ENCODE data around the gene PPIE.
A peak's percentile ranks its signal among the peaks of the same experiment; 100 is the strongest.
"Not testable (repeated sequence)": the region's sequence is repeated elsewhere in the genome, so short reads cannot be mapped to it uniquely, and the experiment has no call there.

Gene PPIE

DNA sequence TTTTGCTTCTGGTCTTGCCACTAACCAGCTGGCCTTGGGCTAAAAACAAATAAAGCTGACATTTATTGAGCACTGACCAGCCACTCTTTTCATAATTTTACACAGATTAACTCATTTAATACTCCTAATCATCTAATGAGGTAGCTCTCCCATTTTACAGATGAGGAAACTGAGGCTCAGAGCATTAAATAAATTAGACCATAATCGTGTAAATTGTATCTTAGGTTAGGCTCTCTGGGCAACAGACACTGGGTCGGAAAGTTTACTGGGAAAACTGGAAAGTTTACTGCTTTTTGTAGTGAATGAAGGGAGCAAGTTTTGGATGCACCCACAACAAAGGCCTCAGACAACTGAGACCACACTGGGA lies 42.6 kb downstream of the PPIE start:
- DNase-seq (ENCODE audit: low read depth) = no peak
- TF ChIP-seq POLR2A (IDR thresholded peaks at IDR 0.05; ENCODE audit: extremely low read depth, insufficient read length) (no peak), MYC (IDR thresholded peaks at IDR 0.05; ENCODE audit: low read depth, low read length) (no peak)
- TF ChIP-seq, protein P1, sequence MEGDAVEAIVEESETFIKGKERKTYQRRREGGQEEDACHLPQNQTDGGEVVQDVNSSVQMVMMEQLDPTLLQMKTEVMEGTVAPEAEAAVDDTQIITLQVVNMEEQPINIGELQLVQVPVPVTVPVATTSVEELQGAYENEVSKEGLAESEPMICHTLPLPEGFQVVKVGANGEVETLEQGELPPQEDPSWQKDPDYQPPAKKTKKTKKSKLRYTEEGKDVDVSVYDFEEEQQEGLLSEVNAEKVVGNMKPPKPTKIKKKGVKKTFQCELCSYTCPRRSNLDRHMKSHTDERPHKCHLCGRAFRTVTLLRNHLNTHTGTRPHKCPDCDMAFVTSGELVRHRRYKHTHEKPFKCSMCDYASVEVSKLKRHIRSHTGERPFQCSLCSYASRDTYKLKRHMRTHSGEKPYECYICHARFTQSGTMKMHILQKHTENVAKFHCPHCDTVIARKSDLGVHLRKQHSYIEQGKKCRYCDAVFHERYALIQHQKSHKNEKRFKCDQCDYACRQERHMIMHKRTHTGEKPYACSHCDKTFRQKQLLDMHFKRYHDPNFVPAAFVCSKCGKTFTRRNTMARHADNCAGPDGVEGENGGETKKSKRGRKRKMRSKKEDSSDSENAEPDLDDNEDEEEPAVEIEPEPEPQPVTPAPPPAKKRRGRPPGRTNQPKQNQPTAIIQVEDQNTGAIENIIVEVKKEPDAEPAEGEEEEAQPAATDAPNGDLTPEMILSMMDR (IDR thresholded peaks at IDR 0.05; ENCODE audit: low read depth, low read length) = no peak
- TF ChIP-seq, protein P2, sequence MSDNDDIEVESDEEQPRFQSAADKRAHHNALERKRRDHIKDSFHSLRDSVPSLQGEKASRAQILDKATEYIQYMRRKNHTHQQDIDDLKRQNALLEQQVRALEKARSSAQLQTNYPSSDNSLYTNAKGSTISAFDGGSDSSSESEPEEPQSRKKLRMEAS (IDR thresholded peaks at IDR 0.05; ENCODE audit: low read depth, low read length) = no peak
- H3K4me3 ChIP-seq (ENCODE audit: low read depth, low read length) = no peak overlapping the region

DNA sequence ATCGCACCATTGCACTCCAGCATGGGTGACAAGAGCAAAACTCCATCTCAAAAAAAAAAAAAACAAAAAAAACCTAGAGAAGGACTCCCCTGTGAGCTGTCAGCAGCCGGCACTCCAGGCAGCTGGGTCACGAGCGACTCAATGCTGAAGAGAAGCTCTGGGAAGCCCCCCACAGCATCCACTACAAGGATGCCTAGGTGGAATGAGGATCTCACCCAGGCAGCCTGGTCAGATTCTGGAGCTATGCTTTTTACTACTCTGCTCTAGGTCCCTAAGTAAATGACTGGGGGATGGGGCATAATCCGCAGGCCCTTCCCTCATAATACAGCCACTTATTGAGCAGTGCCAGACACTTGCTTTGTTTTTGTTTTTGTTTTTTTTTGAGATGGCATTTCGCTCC lies 43.4 kb downstream of the PPIE start:
- H3K4me3 ChIP-seq (ENCODE audit: low read depth, low read length) = no peak overlapping the region
- DNase-seq (ENCODE audit: low read depth) = no peak
- no peak for TF ChIP-seq MYC (IDR thresholded peaks at IDR 0.05; ENCODE audit: low read depth, low read length)
- TF ChIP-seq POLR2A (IDR thresholded peaks at IDR 0.05; ENCODE audit: extremely low read depth, insufficient read length) = no peak
- TF ChIP-seq, protein P1 (IDR thresholded peaks at IDR 0.05; ENCODE audit: low read depth, low read length) = no peak
- TF ChIP-seq, protein P2 (IDR thresholded peaks at IDR 0.05; ENCODE audit: low read depth, low read length) = no peak

DNA sequence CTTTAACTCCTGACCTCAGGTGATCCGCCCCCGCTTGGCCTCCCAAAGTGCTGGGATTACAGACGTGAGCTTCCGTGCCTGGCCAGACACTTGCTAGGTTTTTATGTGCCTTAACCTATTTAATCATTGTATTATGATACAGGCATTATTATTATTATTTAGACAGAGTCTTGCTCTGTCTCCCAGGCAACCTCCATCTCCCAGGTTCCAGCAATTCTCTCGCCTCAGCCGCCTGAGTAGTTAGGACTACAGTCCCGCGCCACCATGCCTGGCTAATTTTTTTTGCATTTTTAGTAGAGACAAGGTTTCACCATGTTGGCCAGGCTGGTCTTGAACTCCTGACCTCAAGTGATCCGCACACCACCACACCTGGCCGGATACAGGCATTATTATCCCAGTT lies 44.0 kb downstream of the PPIE start:
- not testable (repeated sequence) for H3K4me3 ChIP-seq (ENCODE audit: low read depth, low read length); DNase-seq (ENCODE audit: low read depth)

DNA sequence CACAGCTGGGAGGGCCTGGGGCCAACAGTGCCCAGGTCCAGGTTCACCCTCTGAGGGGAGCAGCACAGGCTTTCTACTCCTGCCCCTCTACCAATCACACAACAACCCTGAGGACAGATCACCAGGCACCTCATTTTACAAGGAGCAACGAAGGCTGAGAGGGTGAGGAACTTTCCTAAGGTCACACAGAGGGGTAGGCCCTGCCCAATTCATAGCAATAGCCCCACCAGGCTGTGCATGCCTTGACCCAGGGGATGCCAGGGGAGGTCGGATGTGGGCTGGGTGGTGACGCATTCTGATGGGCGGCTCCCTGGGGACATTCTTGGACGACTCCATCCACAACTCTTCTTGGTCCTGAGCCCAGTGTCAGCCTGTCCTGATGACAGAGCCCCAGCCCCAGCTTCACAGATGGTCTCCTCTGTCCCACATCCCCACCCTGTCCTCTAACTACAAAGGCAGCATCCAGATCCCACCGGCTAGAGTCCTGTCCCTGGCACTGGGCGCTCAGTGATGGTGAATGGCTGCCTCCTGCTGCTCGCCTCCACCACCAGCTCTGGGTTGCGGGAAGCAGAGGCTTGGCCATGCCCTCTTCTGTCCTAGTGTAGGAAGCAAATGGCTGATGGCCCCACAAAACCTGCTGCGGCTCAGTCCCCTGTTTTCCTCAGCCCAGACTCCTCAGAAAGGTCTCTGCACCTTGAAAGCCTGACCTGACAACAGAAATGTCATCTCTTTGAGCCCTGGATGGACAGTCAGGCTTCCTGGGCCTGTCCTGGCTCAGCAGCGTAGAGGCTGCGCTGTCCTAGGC lies 47.8 kb downstream of the PPIE start:
- DNase-seq (ENCODE audit: low read depth); H3K4me3 ChIP-seq (ENCODE audit: low read depth, low read length): not testable (repeated sequence)

DNA sequence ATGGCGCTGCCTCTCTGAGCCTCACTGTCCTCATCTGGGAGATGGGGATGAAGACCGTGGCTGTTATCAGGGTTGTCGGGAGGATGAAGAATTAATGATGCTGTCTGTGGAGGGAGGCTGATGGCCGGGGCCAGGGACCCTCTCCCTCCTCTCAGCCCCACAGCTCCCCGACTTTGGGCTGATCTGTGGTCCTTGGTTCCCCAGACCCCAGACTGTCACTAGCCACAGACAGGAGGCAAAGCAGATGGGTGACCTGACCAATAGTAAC lies 48.4 kb downstream of the PPIE start:
- H3K4me3 ChIP-seq (ENCODE audit: low read depth, low read length); DNase-seq (ENCODE audit: low read depth): not testable (repeated sequence)

DNA sequence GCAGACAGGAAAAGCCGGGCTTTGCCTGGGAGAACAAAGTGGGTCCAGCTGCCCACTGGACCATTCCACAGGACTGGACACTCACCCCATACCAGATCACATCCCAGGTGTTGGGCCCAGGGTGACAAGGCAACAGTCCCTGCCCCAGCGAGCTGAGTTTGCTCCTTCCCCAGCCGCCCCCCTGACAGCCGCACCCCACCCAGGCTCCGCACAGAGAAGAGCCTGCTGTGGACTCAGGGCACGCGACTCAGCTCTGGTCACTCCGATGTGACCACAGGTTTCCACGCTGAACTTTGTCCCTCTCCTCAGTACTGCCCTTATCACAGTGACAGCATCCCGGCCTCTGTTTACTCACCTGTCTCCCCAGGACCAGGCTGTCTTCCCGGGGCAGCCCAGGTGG lies 48.8 kb downstream of the PPIE start:
- no peak overlapping the region for H3K4me3 ChIP-seq (ENCODE audit: low read depth, low read length)
- TF ChIP-seq POLR2A (IDR thresholded peaks at IDR 0.05; ENCODE audit: extremely low read depth, insufficient read length) (no peak), MYC (IDR thresholded peaks at IDR 0.05; ENCODE audit: low read depth, low read length) (no peak)
- TF ChIP-seq, protein P1 (IDR thresholded peaks at IDR 0.05; ENCODE audit: low read depth, low read length) = no peak
- TF ChIP-seq, protein P2 (IDR thresholded peaks at IDR 0.05; ENCODE audit: low read depth, low read length) = no peak
- no peak for DNase-seq (ENCODE audit: low read depth)

DNA sequence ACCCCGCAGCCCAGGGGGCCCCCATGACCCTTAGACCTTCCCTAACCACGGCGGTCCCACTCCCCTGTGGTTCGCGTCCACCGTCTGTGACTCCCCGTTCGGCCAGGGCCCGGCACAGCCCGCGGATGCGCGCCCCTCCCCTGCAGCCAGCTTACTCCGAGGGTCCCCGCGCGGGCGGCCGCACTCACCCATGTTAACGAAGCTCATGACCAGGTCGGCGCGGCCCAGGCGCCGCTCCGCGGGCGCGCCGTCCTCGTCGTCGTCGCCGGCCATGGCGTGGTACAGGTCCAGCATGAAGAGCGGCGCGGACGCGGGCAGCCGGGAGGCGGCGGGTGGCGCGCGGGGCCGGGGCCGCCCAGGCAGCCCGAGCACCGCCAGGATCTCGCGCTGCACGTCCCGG lies 49.3 kb downstream of the PPIE start:
- DNase-seq (ENCODE audit: low read depth); H3K4me3 ChIP-seq (ENCODE audit: low read depth, low read length): not testable (repeated sequence)

DNA sequence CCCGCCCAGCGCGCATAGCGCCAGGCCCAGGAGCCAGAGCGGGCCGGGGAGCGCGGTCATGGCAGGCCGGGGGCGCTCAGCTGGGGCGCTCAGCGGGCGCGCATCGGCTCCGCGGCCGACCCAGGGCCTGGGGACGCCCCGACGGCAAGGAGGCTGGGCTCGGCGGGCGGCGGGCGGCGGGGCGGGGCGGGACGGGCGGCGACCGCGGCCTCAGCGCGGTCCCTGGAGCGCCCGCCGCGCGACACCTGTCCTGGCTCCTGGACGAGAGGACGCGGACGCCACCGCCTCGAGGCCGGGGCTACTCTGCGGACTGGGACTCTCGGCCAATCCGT lies 49.7 kb downstream of the PPIE start:
- peak overlapping the region; percentile 37 for H3K4me3 ChIP-seq (ENCODE audit: low read depth, low read length)

More for the DNA sequence above, 49.7 kb downstream of the PPIE start:
- no peak for DNase-seq (ENCODE audit: low read depth)
- no peak for TF ChIP-seq POLR2A (IDR thresholded peaks at IDR 0.05; ENCODE audit: extremely low read depth, insufficient read length)
- TF ChIP-seq, protein P1 (IDR thresholded peaks at IDR 0.05; ENCODE audit: low read depth, low read length) = no peak
- no peak for TF ChIP-seq MYC (IDR thresholded peaks at IDR 0.05; ENCODE audit: low read depth, low read length)
- TF ChIP-seq, protein P2 (IDR thresholded peaks at IDR 0.05; ENCODE audit: low read depth, low read length) = no peak

All from NB4 (cell line).